GM18511 (cell line): ENCODE measurements around the gene JAG2.
A peak's percentile ranks its signal among the peaks of the same experiment; 100 is the strongest.

Experiments
- ATAC-seq: cut with Tn5 transposase; IDR thresholded peaks from one replicate; pipeline ENCODE4 v1.9.1; 2021; ENCODE audit warnings: mild to moderate bottlenecking, moderate library complexity; ENCODE audit not compliant: unreplicated experiment

Gene JAG2

DNA sequence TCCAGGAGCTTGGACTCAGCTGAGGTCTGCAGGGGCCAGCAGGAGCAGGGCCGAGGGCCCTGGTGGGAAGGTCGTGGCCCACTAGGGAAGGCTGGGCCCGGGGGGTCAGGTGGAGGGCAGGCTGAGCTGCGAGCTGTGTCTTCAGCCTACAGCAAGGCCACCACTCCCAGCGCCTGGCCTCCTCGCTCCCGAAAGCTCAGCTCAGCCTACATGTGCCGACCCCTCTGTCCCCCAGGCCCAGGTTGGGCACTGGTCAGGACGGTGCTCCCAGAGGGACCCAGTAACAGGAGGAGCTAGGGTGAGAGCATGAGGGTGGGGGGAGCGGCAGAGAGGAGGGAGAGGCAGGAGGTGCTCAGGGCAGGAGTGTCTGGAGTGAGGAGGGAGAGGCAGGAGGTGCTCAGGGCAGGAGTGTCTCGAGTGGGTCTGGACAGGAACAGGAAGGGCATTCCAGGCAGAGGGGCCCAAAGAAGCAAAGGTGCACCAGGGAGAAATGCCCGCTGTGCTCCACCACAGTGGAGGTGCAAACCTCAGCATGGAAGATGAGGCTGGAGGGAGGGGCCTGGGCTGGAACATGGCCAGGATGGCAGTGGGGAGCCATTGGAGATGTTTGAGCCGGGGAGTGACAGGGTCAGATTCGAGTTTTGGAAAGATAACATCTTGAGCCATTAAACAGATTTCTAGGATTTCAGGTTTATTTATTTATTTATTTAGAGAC, 74.2 kb downstream of the JAG2 start:
- no peak for ATAC-seq

- ATAC-seq: peak; percentile 79
These were observed 75.0 kb downstream of the JAG2 start for GRCh38 chr14:105093431-105094192.

- ATAC-seq: peak; percentile 37
These were observed 75.5 kb downstream of the JAG2 start for GRCh38 chr14:105093038-105093430.

GRCh38 chr14:105092171-105093037, 76.2 kb downstream of the JAG2 start:
- ATAC-seq: no peak

DNA sequence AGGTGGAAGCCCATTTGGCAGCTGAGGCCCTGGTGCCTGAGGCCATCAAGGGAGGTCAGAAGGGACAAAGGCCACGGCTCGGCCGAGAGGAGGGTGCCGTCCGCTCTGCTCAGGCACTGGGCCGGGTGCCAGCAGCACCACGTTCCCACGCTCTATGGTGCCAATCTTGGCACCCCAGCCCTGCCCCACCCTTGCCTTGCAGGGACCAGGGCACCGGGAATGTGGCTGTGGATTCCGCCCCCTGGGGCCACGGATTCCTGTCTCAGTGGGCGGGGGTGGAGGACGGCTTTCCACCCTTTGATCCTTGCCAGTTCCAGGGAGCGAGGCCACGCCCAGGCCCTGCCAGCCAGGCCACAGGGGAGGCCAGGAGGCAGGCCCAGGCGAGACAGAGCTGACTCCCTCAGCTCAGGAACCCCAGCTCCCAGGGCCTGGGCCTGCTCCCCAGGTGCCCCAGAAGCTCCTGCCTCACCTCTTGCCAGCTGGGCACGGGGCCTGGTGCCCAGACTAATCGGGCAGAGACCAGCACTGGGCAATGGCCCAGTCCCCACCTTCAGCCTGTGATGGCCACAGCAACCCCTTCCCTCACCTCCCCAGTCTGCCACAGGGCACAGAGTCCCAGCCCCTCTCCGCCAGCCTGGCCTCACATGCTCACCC, 76.9 kb downstream of the JAG2 start:
- ATAC-seq: no peak

DNA sequence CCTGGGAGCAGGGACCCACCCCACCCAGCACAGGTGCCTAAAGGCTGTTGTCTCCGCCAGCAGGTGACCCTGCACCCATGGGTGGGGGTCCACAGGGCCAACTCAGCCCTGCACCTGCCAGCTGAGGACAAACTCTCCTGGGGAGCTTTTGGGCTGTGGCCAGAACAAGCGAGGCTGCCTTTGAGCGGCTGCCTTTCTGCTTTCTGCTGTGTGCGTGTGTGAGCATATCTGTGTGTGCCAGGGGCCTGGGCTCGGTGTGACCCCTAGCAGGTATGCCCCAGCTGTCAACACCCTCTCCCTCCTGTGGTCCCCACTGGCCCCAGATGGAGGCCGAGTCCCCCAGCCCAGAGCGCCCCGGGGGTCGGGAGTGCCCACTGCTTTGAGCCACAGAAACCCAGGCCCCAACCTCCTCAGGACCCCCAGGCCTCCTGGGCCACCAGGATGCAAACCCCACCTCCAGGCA, 77.5 kb downstream of the JAG2 start:
- no peak for ATAC-seq
